ENCODE data around the gene LRCOL1.

The LRCOL1 gene

DNA sequence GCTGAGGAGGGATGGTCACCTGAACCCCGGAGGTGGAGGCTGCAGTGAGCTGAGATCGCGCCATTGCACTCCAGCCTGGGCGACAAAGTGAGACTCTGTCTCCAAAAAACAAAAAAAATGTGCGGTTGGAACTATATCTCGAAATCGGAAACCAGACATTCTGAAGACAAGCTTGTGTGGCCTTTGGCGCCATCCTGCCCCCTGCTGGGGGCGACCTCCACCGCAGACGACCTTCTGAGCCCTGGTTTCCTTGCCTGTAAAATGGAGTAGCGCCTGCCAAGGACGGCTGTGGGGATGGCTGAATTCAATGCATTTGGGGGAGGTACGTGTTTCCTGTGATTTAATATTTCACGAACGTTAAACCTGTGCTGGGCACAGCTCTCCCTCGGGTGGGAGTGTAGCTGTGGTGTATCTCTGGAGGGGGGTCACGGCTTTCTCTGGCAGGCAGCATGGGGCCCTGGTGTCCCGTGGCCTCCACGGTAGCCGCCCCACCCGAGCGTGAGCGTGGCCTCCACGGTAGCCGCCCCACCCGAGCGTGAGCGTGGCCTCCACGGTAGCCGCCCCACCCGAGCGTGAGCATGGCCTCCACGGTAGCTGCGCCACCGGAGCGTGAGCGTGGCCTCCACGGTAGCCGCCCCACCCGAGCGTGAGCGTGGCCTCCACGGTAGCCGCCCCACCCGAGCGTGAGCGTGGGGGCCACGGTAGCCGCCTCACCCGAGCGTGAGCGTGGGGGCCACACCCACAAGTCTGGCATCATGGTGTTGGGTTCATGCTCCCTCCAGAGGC is 55.3 kb downstream of the LRCOL1 start:
- DNase-seq (ENCODE audit: extremely low read depth in 1 of 2, low read depth in 1 of 2): no peak
